HCT116 (cell line): ENCODE results near the gene CLIC4. TPM values are rescaled to one million over a fixed set of nuclear protein-coding genes. Genes with fewer than 3 reads are reported as not detected.

Source experiments
- ATAC-seq: fragments of 200-7000 bp; cut with Tn5 transposase; 2 replicates; pipeline ENCODE4 v1.9.1; 2020; ENCODE audit warnings: mild to moderate bottlenecking, moderate library complexity
- BruUV-seq: library from RNA; stranded (reverse); fragments of 400-500 nt; replicated peaks from 2 replicates; lab custom pipeline; 2021; lab: Mats Ljungman, UMichigan
- CTCF ChIA-PET: fragments of 300-600 bp; sonication (Branson Sonifier 250); formaldehyde crosslinking; loops from one replicate; lab custom pipeline; 2021; ENCODE audit warnings: antibody characterized with exemption; lab: Charles Lee
- POLR2A ChIA-PET: fragments of 300-600, 350-600 bp; sonication (Branson Sonifier 250); formaldehyde crosslinking; loops from one replicate; lab custom pipeline; 2021; ENCODE audit warnings: antibody characterized with exemption; lab: Charles Lee
- RAD21 ChIA-PET, 2 experiments: fragments of 300-600 bp; sonication (Branson Sonifier 250); formaldehyde crosslinking; loops; one replicate each; lab custom pipeline; 2023; ENCODE audit warnings: low total read pairs in 2 of 2; ENCODE audit not compliant: uncharacterized antibody in 2 of 2, unreplicated experiment in 2 of 2, low non-redundant PET in 1 of 2; lab: Charles Lee
- DNase-seq: peaks from one replicate; pipeline ENCODE4 v3.0.0-alpha.2; 2010; ENCODE audit warnings: low read depth, low spot score
- H2AFZ ChIP-seq: fragments of 200-600 bp; shearing (Covaris generic), sonication (generic); 2 replicates; pipeline ENCODE4 v1.6.1; 2017; ENCODE audit warnings: low read depth, mixed run types, mixed read lengths, antibody characterized with exemption, low read length; ENCODE audit not compliant: poor library complexity, severe bottlenecking
- H3K27ac ChIP-seq: 2 replicates; pipeline ENCODE4 v1.5.1; 2012; ENCODE audit warnings: low read depth, low read length
- H3K27me3 ChIP-seq: fragments of 200-600 bp; sonication (generic); 2 replicates; pipeline ENCODE4 v1.6.1; 2016; ENCODE audit warnings: mixed run types, low read length, mixed read lengths; ENCODE audit not compliant: insufficient read depth
- H3K36me3 ChIP-seq, 2 experiments: fragments of 200-500 bp in 1 of 2; fragments of 200-600 bp in 1 of 2; sonication (Bioruptor generic) in 1 of 2; sonication (generic) in 1 of 2; 2 replicates each; pipeline versions ENCODE4 v1.5.1 to v1.6.1; 2014 to 2016; ENCODE audit warnings: low read length in 2 of 2, inconsistent platforms in 1 of 2, mixed read lengths in 1 of 2, mixed run types in 1 of 2; ENCODE audit not compliant: insufficient read depth in 2 of 2, control insufficient read depth in 1 of 2
- H3K4me1 ChIP-seq, 2 experiments: fragments of 200-600 bp in 1 of 2; sonication (generic) in 1 of 2; 2 replicates each; pipeline versions ENCODE4 v1.5.1 to v1.6.1; 2012 to 2017; ENCODE audit warnings: low read length in 2 of 2, inconsistent platforms in 1 of 2, mild to moderate bottlenecking in 1 of 2, mixed read lengths in 1 of 2, mixed run types in 1 of 2, moderate library complexity in 1 of 2; ENCODE audit not compliant: insufficient read depth in 2 of 2, control insufficient read depth in 1 of 2
- H3K4me2 ChIP-seq: fragments of 200-600 bp; sonication (generic); 2 replicates; pipeline ENCODE4 v1.6.1; 2017; ENCODE audit warnings: mixed run types, low read length, mixed read lengths
- H3K4me3 ChIP-seq, 2 experiments: fragments of 200-600 bp in 1 of 2; sonication (generic) in 1 of 2; replicated peaks in 1 of 2; 2 replicates each; pipeline ENCODE4 v1.5.1; 2011 to 2016; ENCODE audit warnings: low read length in 2 of 2, control low read depth in 1 of 2, low read depth in 1 of 2, mild to moderate bottlenecking in 1 of 2, mixed read lengths in 1 of 2, mixed run types in 1 of 2
- H3K79me2 ChIP-seq: fragments of 200-600 bp; sonication (generic); 2 replicates; pipeline ENCODE4 v1.6.1; 2017; ENCODE audit warnings: mild to moderate bottlenecking, mixed run types, low read length, moderate library complexity, mixed read lengths; ENCODE audit not compliant: insufficient read depth
- H3K9ac ChIP-seq: fragments of 200-600 bp; sonication (generic); 2 replicates; pipeline ENCODE4 v1.6.1; 2016; ENCODE audit warnings: low read length, mixed read lengths
- H3K9me2 ChIP-seq: fragments of 200-600 bp; sonication (generic), shearing (Covaris generic); 2 replicates; pipeline ENCODE4 v1.6.1; 2017; ENCODE audit warnings: mixed run types, mild to moderate bottlenecking, moderate library complexity; ENCODE audit not compliant: insufficient read depth
- H3K9me3 ChIP-seq, 2 experiments: fragments of 200-500 bp in 1 of 2; fragments of 200-600 bp in 1 of 2; sonication (Bioruptor generic) in 1 of 2; sonication (generic) in 1 of 2; 2 replicates each; pipeline ENCODE4 v1.6.1; 2014 to 2017; ENCODE audit warnings: low read length in 2 of 2, mixed read lengths in 2 of 2, inconsistent platforms in 1 of 2, low read depth in 1 of 2, mild to moderate bottlenecking in 1 of 2, mixed run types in 1 of 2, moderate library complexity in 1 of 2; ENCODE audit not compliant: control insufficient read depth in 1 of 2, insufficient read depth in 1 of 2
- H4K20me1 ChIP-seq: fragments of 200-600 bp; sonication (generic), shearing (Covaris generic); 2 replicates; pipeline ENCODE4 v1.6.1; 2017; ENCODE audit warnings: mixed run types, mild to moderate bottlenecking, moderate library complexity; ENCODE audit not compliant: insufficient read depth
- ATF3 ChIP-seq: IDR thresholded peaks from 2 replicates; pipeline ENCODE4 v1.6.1; 2012
- CBX3 ChIP-seq: IDR thresholded peaks from 2 replicates; pipeline ENCODE4 v1.6.1; 2012; ENCODE audit warnings: low read depth
- CEBPB ChIP-seq: IDR thresholded peaks from 2 replicates; pipeline ENCODE4 v1.6.1; 2012; ENCODE audit warnings: low read depth
- ELF1 ChIP-seq: IDR thresholded peaks from 2 replicates; pipeline ENCODE4 v1.6.1; 2012; ENCODE audit warnings: low read depth, borderline replicate concordance
- EZH2 ChIP-seq: fragments of 200-600 bp; sonication (generic); IDR thresholded peaks from 2 replicates; pipeline ENCODE4 v1.6.1; 2017; ENCODE audit warnings: antibody characterized with exemption, mixed run types
- EZH2phosphoT487 ChIP-seq: fragments of 200-600 bp; IDR thresholded peaks from 2 replicates; pipeline ENCODE4 v1.6.1; 2018; ENCODE audit warnings: antibody characterized with exemption, borderline replicate concordance
- JUND ChIP-seq: IDR thresholded peaks from 2 replicates; pipeline ENCODE4 v1.6.1; 2012
- POLR2AphosphoS5 ChIP-seq: IDR thresholded peaks from 2 replicates; pipeline ENCODE4 v1.6.1; 2011; ENCODE audit warnings: mild to moderate bottlenecking, low read depth, low read length, moderate library complexity
- RAD21 ChIP-seq: IDR thresholded peaks from 2 replicates; pipeline ENCODE4 v1.6.1; 2012; ENCODE audit warnings: low read depth, mild to moderate bottlenecking
- REST ChIP-seq: IDR thresholded peaks from 2 replicates; pipeline ENCODE4 v1.6.1; 2012; ENCODE audit warnings: low read depth
- SIN3A ChIP-seq: IDR thresholded peaks from 2 replicates; pipeline ENCODE4 v1.6.1; 2012; ENCODE audit warnings: low read depth
- TCF7L2 ChIP-seq: IDR thresholded peaks from 2 replicates; pipeline ENCODE4 v1.7.0; 2011; ENCODE audit warnings: borderline replicate concordance, inconsistent platforms; ENCODE audit not compliant: insufficient read depth, insufficient read length; ENCODE audit errors: extremely low read depth
- intact Hi-C: fragments of 100-400 bp; cut with micrococcal nuclease; formaldehyde crosslinking; loops from 2 replicates; pipeline ENCODE4 v1.10.0; 2022
- total RNA-seq: library from RNA; stranded (reverse); gene quantifications from one replicate; pipeline ENCODE4 v1.2.1, GENCODE V29; 2021; ENCODE audit not compliant: unreplicated experiment
- TF ChIP-seq, protein P1 (sequence below), 3 experiments: fragments of 200-600 bp in 1 of 3; sonication (generic) in 1 of 3; IDR thresholded peaks in 2 of 3; conservative IDR thresholded peaks in 1 of 3; 2 replicates each; pipeline ENCODE4 v1.5.1; 2012 to 2017; ENCODE audit warnings: low read depth in 2 of 3, low read length in 2 of 3, antibody characterized with exemption in 1 of 3, borderline replicate concordance in 1 of 3, control low read depth in 1 of 3, mild to moderate bottlenecking in 1 of 3, mixed read lengths in 1 of 3, mixed run types in 1 of 3, moderate library complexity in 1 of 3; ENCODE audit not compliant: insufficient read depth in 1 of 3

Gene CLIC4
- total RNA-seq, 1 experiment from 2014 or later = 77.2 TPM

DNA sequence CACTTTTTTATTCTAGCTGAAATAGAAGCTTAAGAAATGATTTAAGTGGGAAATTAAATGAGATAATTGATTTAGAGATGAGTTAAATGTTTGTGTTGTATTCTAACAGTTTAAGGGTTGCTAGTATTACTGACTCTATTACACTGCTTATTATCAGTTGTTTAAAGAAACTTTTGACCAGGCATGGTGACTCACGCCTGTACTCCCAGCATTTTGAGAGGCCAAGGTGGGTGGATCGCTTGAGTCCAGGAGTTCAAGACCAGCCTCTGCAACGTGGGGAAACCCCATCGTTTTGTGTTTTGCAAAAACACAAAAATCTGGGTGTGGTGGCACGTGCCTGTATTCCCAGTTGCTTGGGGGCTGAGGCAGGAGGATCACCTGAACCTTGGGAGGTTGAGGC is 14.2 kb downstream of the CLIC4 start:
- BruUV-seq = no TSS peak
- ChIA-PET CTCF (no interaction called here), POLR2A (no interaction called here), RAD21 (no interaction called here)
- no peak overlapping the region for H3K4me3 ChIP-seq
- H3K4me2 ChIP-seq = no peak overlapping the region
- no peak overlapping the region for H3K9ac ChIP-seq
- TF ChIP-seq, protein P1, sequence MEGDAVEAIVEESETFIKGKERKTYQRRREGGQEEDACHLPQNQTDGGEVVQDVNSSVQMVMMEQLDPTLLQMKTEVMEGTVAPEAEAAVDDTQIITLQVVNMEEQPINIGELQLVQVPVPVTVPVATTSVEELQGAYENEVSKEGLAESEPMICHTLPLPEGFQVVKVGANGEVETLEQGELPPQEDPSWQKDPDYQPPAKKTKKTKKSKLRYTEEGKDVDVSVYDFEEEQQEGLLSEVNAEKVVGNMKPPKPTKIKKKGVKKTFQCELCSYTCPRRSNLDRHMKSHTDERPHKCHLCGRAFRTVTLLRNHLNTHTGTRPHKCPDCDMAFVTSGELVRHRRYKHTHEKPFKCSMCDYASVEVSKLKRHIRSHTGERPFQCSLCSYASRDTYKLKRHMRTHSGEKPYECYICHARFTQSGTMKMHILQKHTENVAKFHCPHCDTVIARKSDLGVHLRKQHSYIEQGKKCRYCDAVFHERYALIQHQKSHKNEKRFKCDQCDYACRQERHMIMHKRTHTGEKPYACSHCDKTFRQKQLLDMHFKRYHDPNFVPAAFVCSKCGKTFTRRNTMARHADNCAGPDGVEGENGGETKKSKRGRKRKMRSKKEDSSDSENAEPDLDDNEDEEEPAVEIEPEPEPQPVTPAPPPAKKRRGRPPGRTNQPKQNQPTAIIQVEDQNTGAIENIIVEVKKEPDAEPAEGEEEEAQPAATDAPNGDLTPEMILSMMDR (IDR thresholded peaks at IDR 0.05 in 2 of 3, conservative IDR thresholded peaks at IDR 0.05 in 1 of 3; ENCODE audit: borderline replicate concordance in 1 of 3, insufficient read depth in 1 of 3, low read depth in 2 of 3, low read length in 2 of 3) = no peak
- TF ChIP-seq CBX3 (no peak), TCF7L2 (no peak), SIN3A (no peak), ELF1 (no peak), CEBPB (no peak), JUND (no peak), EZH2 (no peak), REST (no peak), EZH2phosphoT487 (no peak), ATF3 (no peak), POLR2AphosphoS5 (no peak), RAD21 (no peak)
- no peak overlapping the region for H2AFZ ChIP-seq
- no peaks in the 10 kb centered on the region for H3K36me3 ChIP-seq
- DNase-seq = no peak
- ATAC-seq = no peak
- H3K79me2 ChIP-seq = peaks cover 34% of the 10 kb centered on the region
- no peaks in the 10 kb centered on the region for H3K27me3 ChIP-seq
- intact Hi-C loops = no loop called here
- H4K20me1 ChIP-seq = no peaks in the 10 kb centered on the region
- H3K27ac ChIP-seq = no peak overlapping the region
- no peaks in the 10 kb centered on the region for H3K9me2 ChIP-seq
- no peaks in the 10 kb centered on the region for H3K4me1 ChIP-seq
- no peaks in the 10 kb centered on the region for H3K9me3 ChIP-seq
